Gastroesophageal sphincter (tissue), 3 donors: ENCODE measurements around the gene TDO2.

Experiments used
- POLR2A ChIP-seq, 2 donors: fragments of 450-650 bp; IDR thresholded peaks; one replicate each; pipeline ENCODE4 v1.6.1; 2017; ENCODE audit warnings: antibody characterized with exemption in 2 of 2, mild to moderate bottlenecking in 2 of 2, moderate library complexity in 1 of 2
- TF ChIP-seq, protein P1 (sequence below), 4 experiments: fragments of 200-600 bp in 2 of 4; fragments of 450-650 bp in 2 of 4; sonication (generic) in 1 of 4; IDR thresholded peaks; one replicate each; pipeline ENCODE4 v1.5.1; 2017 to 2019; ENCODE audit warnings: antibody characterized with exemption in 4 of 4, mild to moderate bottlenecking in 2 of 4, moderate library complexity in 2 of 4

DNA sequence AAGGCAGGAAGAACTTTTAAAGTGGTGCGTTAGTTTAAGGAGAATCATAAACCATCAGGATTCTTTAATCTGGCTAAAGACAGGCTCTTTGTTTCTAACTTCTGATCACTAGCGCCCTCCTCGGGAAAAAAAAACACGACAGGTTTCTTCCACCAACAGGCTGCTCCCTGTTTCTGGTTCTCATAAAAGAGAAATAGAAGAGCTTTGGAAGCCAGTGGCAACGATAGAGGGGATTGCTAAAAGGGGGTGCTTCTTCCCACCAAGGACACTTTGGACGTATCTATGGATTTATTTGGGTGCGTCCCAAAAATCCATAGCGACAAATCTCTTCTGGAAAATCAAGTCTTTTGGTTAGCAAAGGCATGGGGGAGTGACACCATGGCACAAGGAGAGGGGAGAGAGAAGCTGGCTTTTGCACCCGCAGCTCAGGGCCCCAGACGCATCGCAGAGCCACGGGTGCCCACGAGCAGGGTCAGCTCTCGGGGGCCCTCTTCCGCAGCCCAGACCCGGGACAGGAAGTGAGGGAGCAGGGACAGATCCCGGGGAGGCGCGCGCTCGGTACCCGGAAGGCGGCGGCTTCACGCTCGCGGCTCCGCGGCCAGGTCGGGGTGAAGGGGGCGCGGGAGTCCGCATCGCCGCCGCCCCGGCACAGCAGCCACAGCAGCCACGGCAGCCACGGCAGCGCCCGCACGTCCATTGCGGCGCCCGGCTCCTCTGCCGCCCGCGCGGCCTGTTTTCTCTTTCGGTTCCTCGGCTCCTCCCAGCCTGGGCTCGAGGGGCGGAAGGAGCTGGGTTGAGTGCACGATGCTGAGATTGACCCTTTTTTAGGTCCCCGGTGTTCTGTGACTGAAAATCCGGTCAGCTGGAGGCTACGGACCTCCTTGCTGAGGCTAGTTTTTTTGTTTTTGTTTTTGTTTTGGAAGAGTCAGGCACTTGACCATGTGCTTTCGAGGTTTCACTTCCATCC, 49.9 kb downstream of the TDO2 start, which contains the start of gene CTSO:
- TF ChIP-seq, protein P1, sequence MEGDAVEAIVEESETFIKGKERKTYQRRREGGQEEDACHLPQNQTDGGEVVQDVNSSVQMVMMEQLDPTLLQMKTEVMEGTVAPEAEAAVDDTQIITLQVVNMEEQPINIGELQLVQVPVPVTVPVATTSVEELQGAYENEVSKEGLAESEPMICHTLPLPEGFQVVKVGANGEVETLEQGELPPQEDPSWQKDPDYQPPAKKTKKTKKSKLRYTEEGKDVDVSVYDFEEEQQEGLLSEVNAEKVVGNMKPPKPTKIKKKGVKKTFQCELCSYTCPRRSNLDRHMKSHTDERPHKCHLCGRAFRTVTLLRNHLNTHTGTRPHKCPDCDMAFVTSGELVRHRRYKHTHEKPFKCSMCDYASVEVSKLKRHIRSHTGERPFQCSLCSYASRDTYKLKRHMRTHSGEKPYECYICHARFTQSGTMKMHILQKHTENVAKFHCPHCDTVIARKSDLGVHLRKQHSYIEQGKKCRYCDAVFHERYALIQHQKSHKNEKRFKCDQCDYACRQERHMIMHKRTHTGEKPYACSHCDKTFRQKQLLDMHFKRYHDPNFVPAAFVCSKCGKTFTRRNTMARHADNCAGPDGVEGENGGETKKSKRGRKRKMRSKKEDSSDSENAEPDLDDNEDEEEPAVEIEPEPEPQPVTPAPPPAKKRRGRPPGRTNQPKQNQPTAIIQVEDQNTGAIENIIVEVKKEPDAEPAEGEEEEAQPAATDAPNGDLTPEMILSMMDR (IDR thresholded peaks at IDR 0.05), result peak; percentile 50 to 69 (median 68)
- TF ChIP-seq POLR2A (IDR thresholded peaks at IDR 0.05), result peak; percentile 69 to 71
